Effector memory CD4-positive, alpha-beta T cell (primary cell): Measurements from ENCODE around the gene PCDHA3.
"Not testable (repeated sequence)": the region's sequence is repeated elsewhere in the genome, so short reads cannot be mapped to it uniquely, and the experiment has no call there.

Source experiments
- DNase-seq, 3 donors: peaks; one replicate each; pipeline ENCODE4 v3.0.0-alpha.2; 2020
- H3K27ac ChIP-seq: 2 replicates; pipeline ENCODE4 v1.7.0; 2013; ENCODE audit warnings: mild to moderate bottlenecking, low read length, moderate library complexity; ENCODE audit not compliant: insufficient read depth, poor library complexity, severe bottlenecking
- H3K27me3 ChIP-seq: replicated peaks from 2 replicates; pipeline ENCODE4 v1.7.0; 2013; ENCODE audit warnings: mild to moderate bottlenecking, low read length; ENCODE audit not compliant: insufficient read depth, control insufficient read depth, poor library complexity, severe bottlenecking
- H3K36me3 ChIP-seq: 2 replicates; pipeline ENCODE4 v1.7.0; 2013; ENCODE audit warnings: mild to moderate bottlenecking, low read length, moderate library complexity; ENCODE audit not compliant: control insufficient read depth, insufficient read depth
- H3K4me1 ChIP-seq: 2 replicates; pipeline ENCODE4 v1.7.0; 2013; ENCODE audit warnings: low read length, mild to moderate bottlenecking; ENCODE audit not compliant: control insufficient read depth, insufficient read depth, poor library complexity, severe bottlenecking
- H3K4me3 ChIP-seq: 2 replicates; pipeline ENCODE4 v1.7.0; 2013; ENCODE audit warnings: low read length, low read depth, mild to moderate bottlenecking; ENCODE audit not compliant: insufficient read depth, poor library complexity, severe bottlenecking
- H3K9me3 ChIP-seq: 2 replicates; pipeline ENCODE4 v1.7.0; 2013; ENCODE audit warnings: mild to moderate bottlenecking, low read length, moderate library complexity; ENCODE audit not compliant: control insufficient read depth

PCDHA3 gene

GRCh38 chr5:140794595-140795258 is 6.1 kb upstream of the PCDHA3 start, which contains the start of gene PCDHA2:
Gene PCDHA2 (plus strand): TSS chr5:140794852.
- Histone ChIP-seq H3K9me3 (peaks cover 7% of the 10 kb centered on the region), H3K27me3 (no peaks in the 10 kb centered on the region), H3K4me1 (no peaks in the 10 kb centered on the region), H3K4me3 (no peak within 1 kb of the TSS), H3K36me3 (no peaks in the 10 kb centered on the region), H3K27ac (no peak within 1 kb of the TSS)
- no peak for DNase-seq

- Histone ChIP-seq H3K27ac (no peak overlapping the region), H3K4me3 (no peak overlapping the region), H3K9me3 (peaks cover 7% of the 10 kb centered on the region), H3K4me1 (no peaks in the 10 kb centered on the region), H3K27me3 (no peaks in the 10 kb centered on the region), H3K36me3 (no peaks in the 10 kb centered on the region)
- no peak for DNase-seq
Observed at GRCh38 chr5:140795259-140795641, 5.6 kb upstream of the PCDHA3 start.

DNA sequence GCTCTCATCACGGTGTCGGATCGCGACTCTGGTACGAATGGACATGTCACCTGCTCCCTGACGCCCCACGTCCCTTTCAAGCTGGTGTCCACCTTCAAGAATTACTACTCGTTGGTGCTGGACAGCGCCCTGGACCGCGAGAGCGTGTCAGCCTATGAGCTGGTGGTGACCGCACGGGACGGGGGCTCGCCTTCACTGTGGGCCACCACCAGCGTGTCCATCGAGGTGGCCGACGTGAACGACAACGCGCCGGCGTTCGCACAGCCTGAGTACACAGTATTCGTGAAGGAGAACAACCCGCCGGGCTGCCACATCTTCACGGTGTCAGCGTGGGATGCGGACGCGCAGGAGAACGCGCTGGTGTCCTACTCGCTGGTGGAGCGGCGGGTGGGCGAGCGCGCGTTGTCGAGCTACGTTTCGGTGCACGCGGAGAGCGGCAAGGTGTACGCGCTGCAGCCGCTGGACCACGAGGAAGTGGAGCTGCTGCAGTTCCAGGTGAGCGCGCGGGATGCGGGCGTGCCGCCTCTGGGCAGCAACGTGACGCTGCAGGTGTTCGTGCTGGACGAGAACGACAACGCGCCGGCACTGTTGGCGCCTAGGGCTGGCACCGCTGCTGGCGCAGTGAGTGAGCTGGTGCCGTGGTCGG is 4.7 kb upstream of the PCDHA3 start:
- not testable (repeated sequence) for H3K4me1 ChIP-seq, H3K36me3 ChIP-seq, H3K27me3 ChIP-seq, DNase-seq, H3K9me3 ChIP-seq, H3K4me3 ChIP-seq, H3K27ac ChIP-seq

GRCh38 chr5:140796718-140797095 is 4.2 kb upstream of the PCDHA3 start:
- H3K27me3 ChIP-seq = no peaks in the 10 kb centered on the region
- H3K4me1 ChIP-seq = no peaks in the 10 kb centered on the region
- H3K4me3 ChIP-seq = no peak overlapping the region
- DNase-seq = no peak
- no peak overlapping the region for H3K27ac ChIP-seq
- H3K36me3 ChIP-seq = no peaks in the 10 kb centered on the region
- H3K9me3 ChIP-seq = peaks cover 15% of the 10 kb centered on the region

DNA sequence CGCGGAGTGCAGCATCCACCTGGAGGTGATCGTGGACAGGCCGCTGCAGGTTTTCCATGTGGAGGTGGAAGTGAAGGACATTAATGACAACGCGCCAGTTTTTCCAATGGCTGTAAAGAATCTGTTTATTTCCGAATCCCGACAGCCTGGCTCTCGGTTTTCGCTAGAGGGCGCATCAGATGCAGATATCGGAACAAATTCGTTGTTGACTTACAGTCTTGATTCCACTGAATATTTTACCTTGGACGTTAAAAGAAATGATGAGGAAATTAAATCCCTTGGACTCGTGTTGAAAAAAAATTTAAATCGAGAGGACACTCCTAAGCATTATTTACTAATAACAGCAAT is 611 bp downstream of the PCDHA3 start:
- Histone ChIP-seq H3K4me3 (no peak overlapping the region), H3K9me3 (peaks cover 10% of the 10 kb centered on the region), H3K27me3 (peaks cover 5% of the 10 kb centered on the region), H3K27ac (no peak overlapping the region), H3K4me1 (no peaks in the 10 kb centered on the region), H3K36me3 (no peaks in the 10 kb centered on the region)
- DNase-seq = no peak

DNA sequence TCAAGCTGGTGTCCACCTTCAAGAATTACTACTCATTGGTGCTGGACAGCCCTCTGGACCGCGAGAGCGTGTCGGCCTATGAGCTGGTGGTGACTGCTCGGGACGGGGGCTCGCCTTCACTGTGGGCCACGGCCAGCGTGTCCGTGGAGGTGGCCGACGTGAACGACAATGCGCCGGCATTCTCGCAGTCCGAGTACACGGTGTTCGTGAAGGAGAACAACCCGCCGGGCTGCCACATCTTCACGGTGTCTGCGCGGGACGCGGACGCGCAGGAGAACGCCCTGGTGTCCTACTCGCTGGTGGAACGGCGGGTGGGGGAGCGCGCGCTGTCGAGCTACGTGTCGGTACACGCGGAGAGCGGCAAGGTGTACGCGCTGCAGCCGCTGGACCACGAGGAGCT is 1.5 kb downstream of the PCDHA3 start:
- DNase-seq, H3K36me3 ChIP-seq, H3K27ac ChIP-seq, H3K27me3 ChIP-seq, H3K4me3 ChIP-seq, H3K4me1 ChIP-seq: not testable (repeated sequence)
- peaks cover 10% of the 10 kb centered on the region for H3K9me3 ChIP-seq

- Histone ChIP-seq H3K9me3 (peaks cover 10% of the 10 kb centered on the region), H3K4me3 (no peak overlapping the region), H3K4me1 (no peaks in the 10 kb centered on the region), H3K27me3 (peaks cover 8% of the 10 kb centered on the region), H3K27ac (no peak overlapping the region), H3K36me3 (no peaks in the 10 kb centered on the region)
- DNase-seq = no peak
Observed at GRCh38 chr5:140802781-140803271, 2.0 kb downstream of the PCDHA3 start.

GRCh38 chr5:140806834-140807775 is 6.2 kb downstream of the PCDHA3 start, which contains the start of gene PCDHA4:
Gene PCDHA4 (plus strand): TSS chr5:140807068.
- no peak for DNase-seq
- Histone ChIP-seq H3K4me1 (no peaks in the 10 kb centered on the region), H3K27ac (no peak within 1 kb of the TSS), H3K36me3 (no peaks in the 10 kb centered on the region), H3K27me3 (peaks cover 8% of the 10 kb centered on the region), H3K4me3 (no peak within 1 kb of the TSS), H3K9me3 (no peaks in the 10 kb centered on the region)

- not testable (repeated sequence) for H3K4me1 ChIP-seq, H3K27ac ChIP-seq, DNase-seq, H3K36me3 ChIP-seq, H3K4me3 ChIP-seq, H3K27me3 ChIP-seq, H3K9me3 ChIP-seq
Observed at GRCh38 chr5:140808241-140808888, 7.5 kb downstream of the PCDHA3 start.
